GM21723 (cell line): ENCODE measurements around the gene TTC32.

Source experiments
- ATAC-seq: cut with Tn5 transposase; IDR thresholded peaks from one replicate; pipeline ENCODE4 v1.9.1; 2021; ENCODE audit warnings: mild to moderate bottlenecking, moderate library complexity; ENCODE audit not compliant: unreplicated experiment

Gene TTC32

DNA sequence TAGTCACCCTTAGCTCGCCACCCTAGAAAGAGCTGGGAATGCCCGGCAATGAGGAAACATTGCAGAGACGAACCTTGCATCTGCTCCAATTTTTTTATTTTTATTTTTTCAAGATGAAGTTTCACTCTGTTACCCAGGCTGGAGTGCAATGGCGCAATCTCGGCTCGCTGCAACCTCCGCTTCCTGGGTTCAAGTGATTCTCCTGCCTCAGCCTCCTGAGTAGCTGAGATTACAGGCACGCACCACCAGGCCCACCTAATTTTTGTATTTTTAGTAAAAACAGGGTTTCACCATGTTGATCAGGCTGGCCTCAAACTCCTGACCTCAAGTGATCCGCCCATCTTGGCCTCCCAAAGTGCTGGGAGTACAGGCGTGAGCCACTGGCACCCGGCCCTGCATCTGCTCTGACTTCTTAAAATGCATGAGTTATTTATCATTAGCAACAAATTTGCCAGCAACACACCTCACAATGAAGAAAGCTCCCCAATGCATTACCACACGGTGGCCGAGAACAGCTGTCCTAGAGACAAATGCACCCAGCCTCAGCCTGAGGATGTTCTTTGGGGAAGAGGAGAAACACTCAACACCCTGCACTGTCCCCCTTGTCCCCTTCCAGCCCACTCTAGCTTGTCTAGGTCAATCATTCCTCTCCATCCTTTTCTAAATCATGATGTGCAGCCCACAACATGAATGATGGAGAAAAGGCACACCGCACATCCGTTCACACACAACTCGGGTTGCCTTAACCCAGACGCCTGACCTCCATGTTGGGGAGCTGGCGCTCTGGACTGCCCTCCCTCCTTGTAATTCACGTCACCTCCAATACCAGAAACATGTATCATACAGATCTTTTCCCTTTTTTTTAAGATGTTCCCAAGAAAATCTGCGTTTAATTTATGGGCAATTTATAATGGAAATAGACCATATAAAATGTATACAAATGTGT is 46.9 kb downstream of the TTC32 start:
- ATAC-seq = no peak

DNA sequence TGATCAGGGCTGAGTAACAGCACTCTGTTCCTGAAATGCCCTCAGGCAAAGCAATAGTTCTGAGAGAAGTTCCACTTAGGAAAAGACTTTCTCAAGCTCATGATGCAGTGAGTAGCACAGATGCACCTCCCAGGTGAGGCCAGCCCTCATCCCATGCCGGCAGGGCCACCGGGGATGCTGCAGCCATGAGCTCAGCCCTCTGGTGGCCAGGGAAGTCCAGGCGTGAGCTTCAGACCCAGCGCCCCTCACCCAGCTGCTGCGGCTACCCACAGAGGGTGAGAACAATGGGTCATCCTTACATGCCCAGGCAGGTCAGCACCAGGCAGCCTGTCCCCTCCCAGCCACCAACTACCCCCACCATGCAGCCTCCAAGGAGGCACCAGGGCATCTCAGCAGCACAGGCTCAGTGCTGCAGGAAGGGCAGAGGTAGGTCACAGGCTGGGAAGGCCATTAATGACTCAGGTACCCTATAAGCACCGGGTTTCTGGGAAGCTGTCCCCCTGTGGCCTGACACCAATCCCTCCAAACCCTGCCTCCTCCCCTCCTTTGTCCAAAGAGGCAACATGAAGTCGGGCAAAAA is 50.6 kb downstream of the TTC32 start:
- no peak for ATAC-seq

DNA sequence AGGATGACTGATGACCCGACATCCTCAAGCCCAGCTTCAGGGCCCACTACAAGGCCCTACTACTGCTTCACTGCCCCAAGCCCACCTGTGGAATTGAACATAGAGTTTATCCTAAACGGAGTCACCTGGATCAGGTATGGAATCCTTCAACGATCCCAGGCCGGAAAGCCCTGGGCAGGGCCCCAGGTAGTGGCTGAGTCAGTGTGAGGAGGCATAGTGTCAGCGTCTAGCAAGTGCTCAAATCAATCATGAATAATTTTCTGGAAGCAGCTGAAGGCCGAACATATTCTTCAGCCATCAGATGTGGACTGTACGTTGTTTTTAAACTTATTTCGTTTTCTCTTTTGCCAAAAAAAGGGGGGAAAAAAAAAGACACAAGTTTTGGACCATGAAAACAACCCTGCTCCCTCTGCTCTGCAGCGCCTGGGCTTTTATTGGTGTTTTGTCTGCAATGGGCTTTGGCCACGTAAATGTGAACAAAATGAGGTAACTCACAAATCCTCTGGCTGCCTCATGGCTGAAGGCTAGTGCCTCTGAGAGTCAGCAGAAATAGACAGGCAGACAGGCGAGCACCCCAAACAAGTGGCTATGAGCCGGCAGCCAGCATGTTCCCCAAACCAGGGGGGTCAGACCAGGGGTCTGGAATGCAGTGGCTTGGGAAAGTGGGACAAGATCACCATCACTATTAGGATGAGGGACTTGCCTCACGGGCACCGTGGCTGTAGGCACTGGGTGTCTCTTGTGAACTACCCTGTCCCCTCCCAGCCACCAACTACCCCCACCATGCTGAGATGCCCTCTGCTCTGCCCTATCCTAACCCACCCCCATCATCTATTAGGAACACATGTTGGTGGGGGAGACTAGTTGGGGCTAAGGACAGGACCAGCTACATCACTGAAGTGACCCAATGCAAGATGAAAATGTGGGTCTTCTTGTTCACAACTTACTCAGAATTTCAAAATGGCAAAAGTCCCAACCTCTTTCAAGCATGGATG is 51.4 kb downstream of the TTC32 start:
- ATAC-seq = no peak

DNA sequence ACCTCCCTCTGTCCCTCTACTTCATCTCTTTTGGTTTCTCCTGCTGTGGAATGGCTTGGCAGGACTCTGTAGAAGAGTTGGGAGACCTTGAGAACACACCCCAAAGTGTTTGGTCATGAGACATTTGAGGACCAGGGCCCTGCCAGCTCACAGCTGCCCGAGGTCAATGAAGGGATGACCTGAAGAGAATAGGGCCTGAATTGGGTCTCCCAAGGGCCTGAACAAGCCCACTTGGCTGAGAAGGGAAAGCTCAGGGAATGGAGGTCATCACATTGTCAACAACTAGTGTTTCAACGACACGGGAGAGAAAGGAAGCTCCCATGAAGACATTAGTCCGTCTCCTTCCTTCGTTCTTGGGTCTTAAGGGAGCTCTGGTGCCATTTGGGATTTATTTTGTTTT is 52.8 kb downstream of the TTC32 start:
- ATAC-seq = no peak

DNA sequence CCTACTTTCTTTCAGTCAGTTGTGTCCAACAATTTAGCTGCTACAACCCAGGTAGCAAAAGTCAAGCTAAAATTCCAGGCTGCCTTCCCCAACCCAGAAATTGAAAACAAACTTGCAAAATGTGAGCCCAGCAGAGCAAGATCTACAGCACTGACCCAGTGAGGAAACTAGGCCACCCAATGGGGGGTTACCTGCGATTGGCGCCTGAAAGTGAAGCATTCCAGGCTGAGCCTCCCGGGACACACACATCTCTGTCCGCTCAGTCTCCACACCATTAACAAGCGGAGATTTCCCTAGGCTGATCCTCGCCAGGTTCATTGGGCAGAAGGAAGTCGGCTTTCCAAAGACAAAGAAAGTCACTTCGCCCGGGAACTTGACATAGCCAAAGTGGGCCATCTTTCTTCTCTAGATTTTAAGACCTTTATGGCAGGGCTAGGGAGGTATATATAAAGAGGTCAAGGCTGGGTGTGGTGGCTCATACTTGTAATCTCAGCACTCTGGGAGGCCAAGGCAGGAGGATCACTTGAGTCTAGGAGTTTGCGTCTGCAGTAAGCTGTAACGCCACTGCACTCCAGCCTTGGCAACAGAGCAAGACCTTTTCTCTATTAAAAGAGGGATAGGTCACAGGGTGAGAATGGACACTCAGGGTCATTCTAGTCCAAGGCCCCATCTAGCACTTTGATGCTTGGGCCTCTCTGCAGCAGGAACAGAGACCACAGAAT is 53.6 kb downstream of the TTC32 start:
- no peak for ATAC-seq

DNA sequence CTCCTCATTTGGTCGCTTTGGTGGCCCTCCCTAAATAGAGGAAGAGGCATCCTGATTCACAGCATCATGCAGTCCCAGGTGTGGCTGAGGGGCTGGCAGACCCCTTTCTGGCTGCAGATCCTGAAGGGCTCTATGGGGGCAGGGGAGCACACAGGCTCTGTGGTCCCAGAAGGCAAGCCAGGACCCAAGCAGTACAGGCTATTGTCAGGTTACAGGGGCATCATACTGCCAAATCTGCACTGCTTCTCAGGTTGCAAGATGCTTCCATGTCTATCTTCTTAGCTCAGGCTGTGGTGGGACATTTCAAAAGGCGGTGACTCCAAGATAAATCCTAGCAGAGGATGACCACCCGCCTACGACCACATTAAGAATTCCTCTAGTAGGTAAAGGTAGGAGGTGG is 54.3 kb downstream of the TTC32 start:
- no peak for ATAC-seq
